ENCODE data around the gene FBXL5.

FBXL5 gene, protein sequence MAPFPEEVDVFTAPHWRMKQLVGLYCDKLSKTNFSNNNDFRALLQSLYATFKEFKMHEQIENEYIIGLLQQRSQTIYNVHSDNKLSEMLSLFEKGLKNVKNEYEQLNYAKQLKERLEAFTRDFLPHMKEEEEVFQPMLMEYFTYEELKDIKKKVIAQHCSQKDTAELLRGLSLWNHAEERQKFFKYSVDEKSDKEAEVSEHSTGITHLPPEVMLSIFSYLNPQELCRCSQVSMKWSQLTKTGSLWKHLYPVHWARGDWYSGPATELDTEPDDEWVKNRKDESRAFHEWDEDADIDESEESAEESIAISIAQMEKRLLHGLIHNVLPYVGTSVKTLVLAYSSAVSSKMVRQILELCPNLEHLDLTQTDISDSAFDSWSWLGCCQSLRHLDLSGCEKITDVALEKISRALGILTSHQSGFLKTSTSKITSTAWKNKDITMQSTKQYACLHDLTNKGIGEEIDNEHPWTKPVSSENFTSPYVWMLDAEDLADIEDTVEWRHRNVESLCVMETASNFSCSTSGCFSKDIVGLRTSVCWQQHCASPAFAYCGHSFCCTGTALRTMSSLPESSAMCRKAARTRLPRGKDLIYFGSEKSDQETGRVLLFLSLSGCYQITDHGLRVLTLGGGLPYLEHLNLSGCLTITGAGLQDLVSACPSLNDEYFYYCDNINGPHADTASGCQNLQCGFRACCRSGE

GRCh38 chr4:15655223-15656037 lies at the start of gene FBXL5:
FBXL5 (minus strand) TSS chr4:15655357; CDS start chr4:15655287, 70 bp downstream.
- TF ChIP-seq CTCF (conservative IDR thresholded peaks at IDR 0.05; ENCODE audit: low read depth, low read length): no peak
- peak; percentile 89 for DNase-seq (ENCODE audit: low read depth)
- peak within 1 kb of the TSS; percentile 89 for H3K4me3 ChIP-seq (ENCODE audit: low read depth, low read length)

GRCh38 chr4:15704129-15704528 lies 49.0 kb upstream of the FBXL5 start:
- no peak for TF ChIP-seq CTCF (conservative IDR thresholded peaks at IDR 0.05; ENCODE audit: low read depth, low read length)
- no peak overlapping the region for H3K4me3 ChIP-seq (ENCODE audit: low read depth, low read length)
- DNase-seq (ENCODE audit: low read depth): no peak

DNA sequence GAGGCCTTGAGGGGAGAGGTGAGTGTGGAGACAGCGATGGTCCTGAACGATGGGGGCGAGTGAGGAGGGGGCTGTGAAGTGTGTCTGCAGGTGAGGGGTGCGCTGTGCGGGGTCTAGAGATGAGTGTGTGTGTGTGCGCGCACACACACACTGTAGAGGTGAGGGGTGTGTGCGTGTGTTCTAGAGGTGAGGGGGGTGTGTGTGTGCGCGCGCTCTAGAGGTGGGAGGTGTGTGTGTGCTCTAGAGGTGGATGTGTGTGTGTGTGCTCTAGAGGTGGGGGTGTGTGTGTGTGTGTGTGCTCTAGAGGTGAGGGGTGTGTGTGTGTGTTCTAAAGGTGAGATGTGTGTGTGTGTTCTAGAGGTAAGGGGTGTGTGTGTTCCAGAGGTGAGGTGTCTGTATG lies 48.3 kb upstream of the FBXL5 start:
- peak overlapping the region; percentile 64 for H3K4me3 ChIP-seq (ENCODE audit: low read depth, low read length)
- DNase-seq (ENCODE audit: low read depth): no peak
- TF ChIP-seq CTCF (conservative IDR thresholded peaks at IDR 0.05; ENCODE audit: low read depth, low read length): no peak

GRCh38 chr4:15702941-15703403 lies 47.8 kb upstream of the FBXL5 start, which contains the start of gene BST1:
BST1 (plus strand) TSS chr4:15703065; CDS start chr4:15703145, 80 bp downstream.
- DNase-seq (ENCODE audit: low read depth): peak; percentile 71
- TF ChIP-seq CTCF (conservative IDR thresholded peaks at IDR 0.05; ENCODE audit: low read depth, low read length): no peak
- H3K4me3 ChIP-seq (ENCODE audit: low read depth, low read length): peak within 1 kb of the TSS; percentile 64

GRCh38 chr4:15696866-15697265 lies 41.7 kb upstream of the FBXL5 start:
- TF ChIP-seq CTCF (conservative IDR thresholded peaks at IDR 0.05; ENCODE audit: low read depth, low read length): no peak
- H3K4me3 ChIP-seq (ENCODE audit: low read depth, low read length): no peak overlapping the region
- DNase-seq (ENCODE audit: low read depth): no peak

DNA sequence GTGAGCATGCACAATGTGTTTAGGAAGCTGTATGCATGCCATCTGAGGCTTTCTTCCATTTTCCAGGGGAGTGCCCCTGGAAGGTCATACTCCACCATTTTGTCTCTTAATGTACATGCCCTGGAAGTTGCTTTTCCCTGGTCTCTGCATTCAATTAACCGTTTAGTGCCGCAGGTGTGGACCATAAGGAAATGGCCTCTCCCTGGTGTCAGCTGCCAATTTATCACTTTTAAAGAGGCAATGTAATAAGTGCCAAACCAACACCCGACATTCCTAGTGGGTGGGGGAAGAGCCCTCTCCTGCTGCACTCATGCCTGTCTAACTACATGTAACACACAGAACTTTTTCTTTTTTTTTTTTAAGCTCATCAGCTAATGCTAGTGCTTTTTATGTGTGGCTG lies 40.6 kb upstream of the FBXL5 start:
- TF ChIP-seq CTCF (conservative IDR thresholded peaks at IDR 0.05; ENCODE audit: low read depth, low read length): no peak
- H3K4me3 ChIP-seq (ENCODE audit: low read depth, low read length): no peak overlapping the region
- no peak for DNase-seq (ENCODE audit: low read depth)

Measured in choroid plexus epithelial cell (primary cell).